SK-N-SH (cell line): ENCODE results near the gene WDR7.

Experiments used
- NRF1 ChIP-seq: IDR thresholded peaks from 2 replicates; pipeline ENCODE4 v1.6.1; 2012; ENCODE audit warnings: low read depth, mild to moderate bottlenecking, low read length
- POLR2AphosphoS5 ChIP-seq: IDR thresholded peaks from 2 replicates; pipeline ENCODE4 v1.6.1; 2012; ENCODE audit warnings: low read depth, low read length
- TF ChIP-seq, protein P1 (sequence below): fragments of 200-600 bp; sonication (generic); IDR thresholded peaks from 2 replicates; pipeline ENCODE4 v1.6.1; 2017; ENCODE audit warnings: antibody characterized with exemption, mild to moderate bottlenecking, moderate library complexity

DNA sequence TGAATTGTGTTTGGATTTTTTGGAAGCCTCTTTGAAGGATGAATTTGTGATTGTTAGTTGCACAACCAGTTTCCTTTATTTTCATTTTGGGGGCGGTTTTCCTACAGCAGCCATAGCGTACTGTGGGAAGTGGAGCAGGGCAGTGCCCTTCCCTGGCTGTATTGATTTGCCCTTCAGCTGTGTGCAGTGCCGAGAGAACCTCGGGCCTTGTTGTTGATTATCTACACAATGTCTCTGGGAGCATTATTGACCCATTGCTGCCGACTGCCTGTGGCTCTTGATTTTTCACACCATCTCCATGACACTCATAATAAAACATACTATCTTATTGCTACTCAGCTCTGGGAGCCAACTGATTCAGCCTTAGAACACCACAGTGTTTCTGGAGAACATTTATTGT, 333.6 kb downstream of the WDR7 start:
- no peak for TF ChIP-seq NRF1
- TF ChIP-seq, protein P1, sequence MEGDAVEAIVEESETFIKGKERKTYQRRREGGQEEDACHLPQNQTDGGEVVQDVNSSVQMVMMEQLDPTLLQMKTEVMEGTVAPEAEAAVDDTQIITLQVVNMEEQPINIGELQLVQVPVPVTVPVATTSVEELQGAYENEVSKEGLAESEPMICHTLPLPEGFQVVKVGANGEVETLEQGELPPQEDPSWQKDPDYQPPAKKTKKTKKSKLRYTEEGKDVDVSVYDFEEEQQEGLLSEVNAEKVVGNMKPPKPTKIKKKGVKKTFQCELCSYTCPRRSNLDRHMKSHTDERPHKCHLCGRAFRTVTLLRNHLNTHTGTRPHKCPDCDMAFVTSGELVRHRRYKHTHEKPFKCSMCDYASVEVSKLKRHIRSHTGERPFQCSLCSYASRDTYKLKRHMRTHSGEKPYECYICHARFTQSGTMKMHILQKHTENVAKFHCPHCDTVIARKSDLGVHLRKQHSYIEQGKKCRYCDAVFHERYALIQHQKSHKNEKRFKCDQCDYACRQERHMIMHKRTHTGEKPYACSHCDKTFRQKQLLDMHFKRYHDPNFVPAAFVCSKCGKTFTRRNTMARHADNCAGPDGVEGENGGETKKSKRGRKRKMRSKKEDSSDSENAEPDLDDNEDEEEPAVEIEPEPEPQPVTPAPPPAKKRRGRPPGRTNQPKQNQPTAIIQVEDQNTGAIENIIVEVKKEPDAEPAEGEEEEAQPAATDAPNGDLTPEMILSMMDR = no peak
- no peak for TF ChIP-seq POLR2AphosphoS5
